GM10248 (cell line): ENCODE results near the gene TNPO1.

ENCODE experiments used
- CTCF ChIA-PET: fragments of 300-600 bp; sonication (Branson Sonifier 250); formaldehyde crosslinking; extraction: SDS; loops from one replicate; lab custom pipeline; 2021; ENCODE audit warnings: antibody characterized with exemption; lab: Yijun Ruan, JAX
- POLR2A ChIA-PET: fragments of 350-650 bp; sonication (Branson Sonifier 250); formaldehyde crosslinking; extraction: SDS; loops from one replicate; lab custom pipeline; 2020; ENCODE audit warnings: antibody characterized with exemption; lab: Yijun Ruan, JAX
- DNase-seq: peaks from one replicate; pipeline ENCODE4 v3.0.0; 2012; ENCODE audit errors: extremely low spot score
- CTCF ChIP-seq: IDR thresholded peaks from 2 replicates; pipeline ENCODE4 v1.5.1; 2012; ENCODE audit warnings: mild to moderate bottlenecking, low read depth; ENCODE audit errors: extremely low read depth, missing control alignments, control extremely low read depth

The TNPO1 gene

GRCh38 chr5:72957337-72957736 is 140.9 kb downstream of the TNPO1 start:
- ChIA-PET CTCF (interaction anchor here (0.7 to 0.8 kb wide), 2 partner anchors 8 to 261 kb away, joined by 3 read pairs; no protein-coding TSS in a partner anchor), POLR2A (no interaction called here)
- TF ChIP-seq CTCF = no peak
- DNase-seq = no peak

- no peak for DNase-seq
- CTCF ChIA-PET = interaction anchor here (1.2 kb wide), 1 partner anchor 492 kb away, joined by 3 read pairs; no protein-coding TSS in a partner anchor
- POLR2A ChIA-PET = no interaction called here
- TF ChIP-seq CTCF = no peak
Observed at GRCh38 chr5:72959257-72959656, 142.8 kb downstream of the TNPO1 start.
